Body of pancreas (tissue), 4 donors: ENCODE data around the gene ETFDH.

Experiments
- POLR2A ChIP-seq, 3 donors: fragments of 450-650 bp; IDR thresholded peaks; one replicate each; pipeline ENCODE4 v1.6.1; 2016; ENCODE audit warnings: antibody characterized with exemption in 3 of 3, mild to moderate bottlenecking in 2 of 3
- TF ChIP-seq, protein P1 (sequence below), 7 experiments: fragments of 450-650 bp in 4 of 7; fragments of 200-600 bp in 3 of 7; sonication (generic) in 3 of 7; IDR thresholded peaks; one replicate each; pipeline ENCODE4 v1.5.1; 2016 to 2019; ENCODE audit warnings: antibody characterized with exemption in 7 of 7

DNA sequence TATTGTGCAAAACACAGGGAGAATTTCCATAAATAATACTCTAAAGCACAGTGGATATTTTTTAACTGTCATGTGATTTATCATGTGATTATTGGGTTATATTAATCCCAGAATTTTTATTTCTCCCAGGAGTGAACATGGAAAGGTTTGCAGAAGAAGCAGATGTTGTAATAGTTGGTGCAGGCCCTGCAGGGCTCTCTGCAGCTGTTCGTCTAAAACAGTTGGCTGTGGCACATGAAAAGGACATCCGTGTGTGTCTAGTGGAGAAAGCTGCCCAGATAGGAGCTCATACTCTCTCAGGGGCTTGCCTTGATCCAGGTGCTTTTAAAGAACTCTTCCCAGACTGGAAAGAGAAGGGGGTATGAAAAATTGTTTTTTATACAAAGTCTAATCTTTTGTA is 10.0 kb downstream of the ETFDH start:
- TF ChIP-seq, protein P1, sequence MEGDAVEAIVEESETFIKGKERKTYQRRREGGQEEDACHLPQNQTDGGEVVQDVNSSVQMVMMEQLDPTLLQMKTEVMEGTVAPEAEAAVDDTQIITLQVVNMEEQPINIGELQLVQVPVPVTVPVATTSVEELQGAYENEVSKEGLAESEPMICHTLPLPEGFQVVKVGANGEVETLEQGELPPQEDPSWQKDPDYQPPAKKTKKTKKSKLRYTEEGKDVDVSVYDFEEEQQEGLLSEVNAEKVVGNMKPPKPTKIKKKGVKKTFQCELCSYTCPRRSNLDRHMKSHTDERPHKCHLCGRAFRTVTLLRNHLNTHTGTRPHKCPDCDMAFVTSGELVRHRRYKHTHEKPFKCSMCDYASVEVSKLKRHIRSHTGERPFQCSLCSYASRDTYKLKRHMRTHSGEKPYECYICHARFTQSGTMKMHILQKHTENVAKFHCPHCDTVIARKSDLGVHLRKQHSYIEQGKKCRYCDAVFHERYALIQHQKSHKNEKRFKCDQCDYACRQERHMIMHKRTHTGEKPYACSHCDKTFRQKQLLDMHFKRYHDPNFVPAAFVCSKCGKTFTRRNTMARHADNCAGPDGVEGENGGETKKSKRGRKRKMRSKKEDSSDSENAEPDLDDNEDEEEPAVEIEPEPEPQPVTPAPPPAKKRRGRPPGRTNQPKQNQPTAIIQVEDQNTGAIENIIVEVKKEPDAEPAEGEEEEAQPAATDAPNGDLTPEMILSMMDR (IDR thresholded peaks at IDR 0.05), result no peak
- TF ChIP-seq POLR2A (IDR thresholded peaks at IDR 0.05), result no peak
